OCI-M2 (cell line): ENCODE data around the gene CTBP1.

Experiments
- DNase-seq: peaks from one replicate; lab custom pipeline; 2025; ENCODE audit not compliant: unreplicated experiment; lab: John Stamatoyannopoulos, UW

The CTBP1 gene

DNA sequence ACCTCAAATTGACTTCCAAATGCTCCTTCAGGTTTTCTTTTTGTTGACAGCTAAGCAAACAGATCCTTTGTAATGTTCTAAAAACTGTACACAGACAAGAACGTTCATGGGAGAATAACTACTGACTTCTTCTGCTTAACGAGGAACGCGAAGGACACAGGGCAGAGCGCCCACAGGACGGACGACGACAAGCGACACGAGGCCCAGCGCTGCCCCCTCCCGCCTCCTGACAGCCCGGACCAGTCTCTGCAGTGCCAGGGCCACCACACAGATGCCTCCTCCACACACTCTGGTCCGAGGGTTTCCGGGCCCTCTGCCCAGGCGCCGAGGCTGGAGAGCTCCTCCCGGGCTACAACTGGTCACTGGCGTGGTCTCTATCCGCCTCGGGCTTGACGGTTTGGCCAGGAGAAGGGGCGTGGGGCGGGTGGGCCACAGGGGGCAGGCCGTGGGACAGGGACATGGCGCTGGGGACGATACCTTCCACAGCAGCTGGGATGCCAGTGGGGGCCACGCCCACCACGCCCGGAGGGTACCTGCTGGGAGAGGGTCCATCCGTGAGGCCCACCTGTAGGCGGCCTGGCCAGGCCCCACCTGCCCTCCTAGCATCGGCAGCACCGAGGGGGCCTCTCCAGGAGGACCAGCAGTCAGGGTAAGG is 36.9 kb downstream of the CTBP1 start:
- no peak for DNase-seq

DNA sequence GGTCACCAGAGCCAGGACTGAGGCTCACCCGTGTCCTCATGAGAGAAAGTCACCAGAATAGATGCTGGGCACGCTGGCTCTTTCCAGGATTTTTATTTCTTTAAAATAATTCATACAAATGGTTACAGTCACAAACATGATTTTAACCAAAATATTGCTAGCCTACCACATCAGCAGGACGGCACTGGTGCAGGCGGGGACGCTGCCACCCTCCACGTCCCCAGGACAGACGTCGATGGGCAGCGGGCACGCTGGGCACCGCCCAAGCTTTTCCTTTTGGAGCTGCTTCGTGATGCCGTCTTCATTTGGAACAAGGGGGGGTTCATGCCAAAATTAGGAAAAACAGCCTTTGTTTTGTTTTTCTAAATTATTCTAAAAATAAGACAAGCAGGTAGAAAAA is 37.6 kb downstream of the CTBP1 start:
- DNase-seq = no peak

DNA sequence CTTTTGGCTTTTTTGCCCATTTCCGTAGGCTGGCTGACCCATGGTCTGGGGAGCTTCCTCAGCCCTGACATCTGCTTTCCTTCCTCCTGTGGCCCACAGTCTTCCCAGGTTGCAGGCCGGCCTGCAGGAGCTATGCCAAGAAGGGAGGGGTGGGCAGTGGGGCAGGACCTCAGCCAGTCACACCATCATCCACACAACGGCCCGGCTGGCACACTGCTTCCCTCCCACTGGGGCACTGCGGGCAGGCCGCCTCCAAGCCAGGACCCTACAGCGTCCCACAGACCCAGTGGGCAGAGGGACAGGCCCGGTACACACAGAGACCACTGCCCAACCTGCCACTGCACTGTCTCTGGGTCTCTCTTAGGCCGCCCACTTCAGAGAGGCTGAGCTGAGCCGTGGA is 38.0 kb downstream of the CTBP1 start:
- DNase-seq = no peak

DNA sequence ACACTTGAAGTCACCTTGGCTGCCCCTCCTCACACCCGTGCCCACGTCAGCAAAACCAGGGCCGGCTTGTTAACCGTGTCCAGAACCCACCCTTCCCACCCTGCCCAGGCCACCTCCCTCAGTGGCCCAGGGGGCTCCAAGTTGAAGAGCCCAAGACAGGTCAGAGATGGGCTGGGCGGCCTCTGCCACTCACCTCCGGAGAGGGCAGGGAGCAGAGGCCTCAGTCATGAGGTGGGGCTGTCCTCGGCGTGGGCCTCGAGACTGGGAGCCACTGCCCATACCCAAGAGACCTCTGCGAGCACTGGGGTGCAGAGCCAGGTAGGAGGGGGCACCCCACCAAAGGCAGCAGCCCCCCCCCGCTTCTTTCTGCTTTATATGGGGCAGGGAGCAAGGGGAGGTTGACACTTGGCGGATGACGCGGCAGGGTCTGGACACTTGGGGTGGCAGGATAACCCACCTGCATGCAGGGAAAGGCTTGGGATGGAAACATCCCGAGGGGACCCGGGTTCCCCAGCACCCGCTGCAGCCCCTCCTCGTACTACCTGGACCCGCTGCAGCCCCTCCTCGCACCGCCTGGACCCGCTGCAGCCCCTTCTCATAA is 38.6 kb downstream of the CTBP1 start:
- DNase-seq = no peak

DNA sequence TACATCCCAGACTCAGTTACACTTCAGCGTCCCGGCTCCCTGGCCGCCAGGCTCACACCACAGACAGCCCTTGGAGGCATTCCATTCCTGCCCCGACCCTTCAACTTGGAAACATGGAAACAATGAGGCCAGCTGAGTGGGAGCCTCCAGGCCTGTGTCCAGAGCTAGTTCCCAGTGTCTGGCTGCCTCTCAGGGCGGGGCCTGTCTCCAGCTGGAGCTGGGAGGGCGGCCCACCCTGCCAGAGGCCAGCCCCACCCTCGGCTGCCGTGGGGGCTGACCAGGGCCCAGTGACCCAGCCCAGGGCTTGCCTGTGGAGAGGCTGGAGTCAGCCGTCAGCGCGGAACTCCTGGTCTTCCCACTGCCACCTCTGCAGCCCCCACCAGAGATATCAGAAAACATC is 39.1 kb downstream of the CTBP1 start:
- no peak for DNase-seq

DNA sequence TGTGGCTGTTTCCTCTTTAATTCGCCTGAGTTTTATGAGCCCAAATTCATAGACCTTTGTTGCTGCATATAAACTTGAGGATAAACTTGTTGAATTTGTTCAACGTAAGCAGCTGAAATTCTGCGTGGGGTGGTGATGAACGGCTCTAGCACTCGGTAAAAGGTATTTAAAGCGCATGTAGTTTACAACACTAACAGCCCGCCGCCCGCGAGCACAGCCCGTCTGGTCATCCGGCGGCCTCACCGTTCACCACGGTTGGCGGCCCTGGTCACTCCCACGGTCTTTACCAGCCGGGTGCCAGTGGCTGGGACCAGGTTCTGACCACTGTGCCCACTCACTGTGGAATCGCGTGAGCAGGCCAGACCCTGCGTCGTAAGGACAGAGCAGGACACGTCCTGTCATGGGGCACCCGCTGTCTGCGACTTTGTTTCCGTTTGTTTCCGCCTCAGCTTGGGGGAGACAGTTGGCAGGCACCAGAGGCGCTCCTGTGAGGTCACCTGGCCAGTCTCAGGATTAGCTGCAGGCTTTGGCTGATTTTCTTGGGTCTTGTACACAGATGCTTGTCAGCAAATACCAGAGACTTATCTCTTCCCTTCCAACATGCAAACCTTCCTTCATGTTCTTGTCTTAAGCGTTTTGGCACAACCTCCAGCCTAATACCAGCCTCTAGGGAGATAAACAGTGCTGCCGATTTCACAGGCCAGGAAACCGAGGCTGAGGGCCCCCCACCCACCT is 39.8 kb downstream of the CTBP1 start:
- no peak for DNase-seq

DNA sequence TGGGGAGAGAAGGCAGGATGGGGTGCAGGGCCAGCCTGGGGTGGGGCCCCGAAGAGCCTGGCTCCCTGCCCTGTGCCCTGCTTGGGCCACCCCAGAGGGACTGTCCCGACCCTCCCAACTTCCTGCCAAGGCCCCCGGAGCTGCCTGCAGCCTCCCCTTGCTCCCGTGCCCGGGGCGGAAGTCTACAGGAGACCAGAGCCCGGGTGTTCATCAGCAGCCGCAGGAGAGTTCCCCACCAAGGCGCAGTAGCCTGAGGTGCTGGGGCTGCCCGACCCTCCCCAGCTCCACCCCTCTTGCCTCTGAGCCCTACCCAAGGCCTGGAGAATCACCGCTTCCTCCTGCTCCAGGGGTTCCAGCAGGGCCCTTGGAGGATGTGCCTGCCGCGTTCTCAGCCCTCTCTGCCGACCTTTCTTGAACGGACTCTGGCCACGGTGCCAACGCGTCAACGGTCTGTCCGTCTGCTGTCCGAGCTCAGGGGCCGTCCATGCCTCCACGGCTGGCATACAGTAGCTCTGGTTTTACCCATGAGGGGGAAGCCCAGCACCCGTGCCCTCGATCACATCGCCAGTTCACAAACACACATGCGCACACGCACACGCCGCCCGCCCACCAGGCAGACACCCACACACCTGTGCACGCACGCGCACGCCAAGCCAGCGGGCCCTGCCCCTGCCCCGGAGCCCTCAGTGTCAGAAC is 40.5 kb downstream of the CTBP1 start:
- DNase-seq = no peak

DNA sequence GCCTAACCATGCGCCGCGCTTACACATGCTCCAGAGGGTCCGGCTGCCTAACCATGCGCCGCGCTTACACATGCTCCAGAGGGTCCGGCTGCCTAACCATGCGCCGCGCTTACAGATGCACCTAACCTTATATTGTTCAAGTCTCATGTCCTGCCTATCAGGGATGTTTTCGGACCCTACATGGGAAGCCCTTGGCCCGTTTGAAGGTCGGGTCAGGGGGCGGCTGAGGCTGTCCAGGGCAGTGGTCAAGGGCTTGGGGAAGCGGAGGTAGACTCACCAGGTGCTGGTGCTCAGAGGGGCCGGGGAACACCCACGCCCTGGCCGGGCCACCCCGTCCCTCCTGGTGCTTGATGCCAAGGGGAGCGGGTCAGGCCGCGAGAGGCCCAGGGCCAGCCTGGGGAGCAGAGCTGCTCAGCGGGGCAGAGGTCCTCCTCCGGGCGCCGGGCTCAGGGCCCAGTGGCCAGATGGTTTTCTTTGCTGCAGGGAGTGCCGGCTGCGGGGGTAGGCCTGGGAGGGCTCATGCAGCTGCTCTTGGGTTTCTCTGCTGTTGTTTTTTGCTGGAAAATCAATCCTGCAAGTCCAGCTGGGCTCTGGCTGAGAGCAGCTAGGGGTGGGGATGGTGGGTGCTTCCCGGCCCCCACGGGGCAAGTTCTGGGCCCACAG is 41.2 kb downstream of the CTBP1 start:
- DNase-seq = no peak

DNA sequence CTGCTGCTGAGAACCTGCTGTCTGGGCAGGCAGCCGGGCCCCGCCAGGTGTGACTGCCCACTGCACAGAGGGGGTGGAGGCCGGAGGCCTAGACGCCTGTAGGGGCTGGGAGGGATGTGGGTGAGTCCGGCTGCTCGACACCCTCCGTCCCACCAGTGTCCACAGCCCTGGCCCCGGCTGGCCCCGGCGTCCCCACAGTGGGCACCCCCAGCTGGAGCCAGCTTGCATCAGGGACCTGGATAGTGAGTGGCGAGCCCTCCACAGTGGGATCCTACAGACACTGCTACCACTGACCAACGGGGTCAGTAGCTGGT is 41.8 kb downstream of the CTBP1 start:
- DNase-seq = no peak

DNA sequence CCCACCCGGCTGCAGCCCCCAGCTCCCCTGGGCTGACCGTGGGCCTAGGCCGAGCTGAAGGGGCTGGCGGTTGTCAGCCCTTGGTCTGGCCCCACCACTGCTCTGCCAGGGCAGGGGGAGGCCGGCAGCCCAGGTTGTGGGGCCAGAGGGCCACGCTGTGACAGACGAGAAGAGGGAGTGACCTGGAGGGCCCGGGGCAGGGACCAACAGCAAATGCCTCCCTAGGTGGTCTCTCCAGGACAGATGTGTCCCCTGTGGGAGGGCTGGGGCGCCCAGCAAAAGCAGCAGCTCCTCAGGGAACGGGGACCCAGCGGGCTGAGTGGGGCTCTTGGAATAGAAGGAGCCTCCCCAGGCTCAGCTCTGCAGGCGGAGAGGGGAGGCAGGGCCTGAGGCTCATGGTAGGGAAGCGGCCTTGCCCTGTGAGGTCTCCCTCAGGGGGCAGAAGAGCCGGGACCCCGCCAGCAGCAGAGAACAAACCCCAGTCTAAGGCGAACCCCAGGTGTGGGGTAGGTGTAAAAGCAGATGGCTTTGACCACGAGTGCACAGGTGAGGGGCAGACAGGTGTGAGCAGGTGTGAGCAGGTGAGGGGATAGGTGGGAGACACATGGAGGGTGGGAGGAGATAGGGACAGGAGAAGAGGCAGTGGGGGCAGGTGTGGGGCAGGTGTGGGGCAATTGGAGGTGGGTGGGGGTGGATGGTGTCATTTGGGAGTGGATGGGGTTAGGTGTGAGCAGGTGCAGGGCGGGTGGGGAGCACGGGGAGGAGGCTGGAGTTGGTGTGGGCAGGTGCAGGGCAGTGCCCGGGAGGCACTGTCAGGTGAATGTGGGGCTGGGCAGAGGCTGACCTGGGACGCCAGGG is 42.4 kb downstream of the CTBP1 start:
- DNase-seq = no peak

DNA sequence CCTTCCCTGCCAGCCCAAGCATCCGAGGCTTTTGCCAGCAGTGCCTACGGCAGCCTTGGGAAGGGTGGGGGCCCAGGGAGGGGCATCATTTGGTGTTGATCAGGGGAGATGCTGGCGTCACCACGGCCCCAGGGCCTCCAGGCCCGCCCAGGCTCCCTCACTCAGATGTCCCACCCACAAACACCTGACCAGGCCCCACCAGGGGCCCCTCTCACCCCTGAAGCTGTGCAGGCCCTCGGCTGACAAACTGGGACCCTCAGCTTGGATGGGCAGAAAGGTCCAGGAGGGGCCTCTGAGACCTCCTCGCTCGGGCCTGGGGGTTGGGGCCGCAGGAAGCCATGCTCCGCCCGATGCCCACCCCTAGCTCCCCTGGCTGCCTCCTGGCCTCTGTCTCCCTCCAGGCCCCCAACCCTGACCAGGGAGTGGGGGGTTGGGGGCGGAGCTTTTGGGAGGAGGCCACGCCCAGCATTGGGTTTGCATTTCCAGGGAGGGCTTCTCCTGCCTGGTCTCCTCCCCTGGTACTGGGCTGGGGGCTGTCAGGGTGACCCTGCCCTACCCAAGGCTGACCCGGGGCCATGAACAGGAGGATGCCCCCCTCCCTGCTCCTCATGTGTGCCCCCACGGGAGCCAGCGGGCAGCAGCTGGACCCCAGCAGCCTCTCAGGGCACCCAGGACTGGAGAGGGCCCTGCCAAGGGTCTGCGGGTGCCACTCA is 43.2 kb downstream of the CTBP1 start:
- DNase-seq = no peak

DNA sequence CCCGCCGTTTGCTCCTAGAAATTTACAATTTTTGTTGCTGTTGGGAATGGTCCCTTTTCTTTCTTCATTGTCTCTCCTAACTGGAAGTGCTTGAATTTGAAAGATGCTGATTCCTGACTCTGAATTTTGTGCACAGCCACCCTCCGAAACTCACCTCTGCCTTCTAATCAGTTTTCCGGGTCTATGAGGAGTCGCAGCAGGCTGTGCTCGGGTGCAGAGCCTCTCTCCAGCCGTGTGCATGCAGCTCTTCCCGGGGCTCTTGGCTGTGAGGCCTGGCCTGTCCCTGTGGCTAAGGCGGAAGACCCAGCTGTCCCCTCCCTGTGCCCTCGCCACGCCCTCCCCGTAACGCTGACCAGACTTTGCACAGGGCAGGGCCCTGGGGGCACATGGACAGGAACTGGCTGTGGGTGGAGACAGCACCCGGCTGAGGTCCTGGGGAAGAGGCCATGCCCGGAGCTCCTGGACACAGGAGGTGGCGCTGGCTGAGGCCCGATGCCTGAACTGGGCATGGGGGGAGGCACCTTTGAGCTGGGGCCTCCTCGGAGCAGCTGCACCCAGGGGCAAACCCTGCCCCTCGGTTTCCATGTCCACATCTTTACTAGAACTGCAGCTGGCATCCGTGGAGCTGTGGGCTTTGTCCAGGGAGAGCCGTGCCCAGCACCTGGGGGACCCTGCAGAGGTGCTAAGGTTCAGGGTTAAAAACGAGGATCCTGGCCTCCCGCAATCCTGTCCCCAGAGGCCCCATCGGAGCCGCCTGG is 43.9 kb downstream of the CTBP1 start:
- DNase-seq = no peak

DNA sequence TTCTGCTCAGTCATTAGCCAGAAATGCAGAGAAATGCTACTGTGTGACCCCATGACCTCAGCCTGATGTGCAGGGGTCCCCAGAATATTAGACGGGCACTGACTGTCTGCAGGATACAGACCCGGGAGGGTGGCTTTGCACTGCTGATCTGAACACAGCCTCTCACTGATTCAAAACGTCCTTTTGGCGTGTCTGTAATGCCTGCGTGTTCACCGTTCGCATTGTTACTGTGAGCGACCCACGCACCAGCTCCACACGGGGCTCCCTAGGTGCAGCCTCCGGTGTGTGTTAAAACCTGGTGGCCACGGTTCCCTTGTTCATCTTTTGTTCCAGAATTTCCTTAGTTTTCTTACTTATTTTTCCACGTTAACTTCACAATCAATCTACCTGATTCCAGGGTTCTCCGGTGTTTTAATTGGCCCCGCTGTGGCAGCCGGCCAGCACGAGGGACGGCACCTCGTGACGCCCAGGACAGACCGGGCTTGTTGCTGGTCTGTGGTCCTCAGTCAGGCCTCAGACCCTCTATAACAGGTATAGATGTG is 44.6 kb downstream of the CTBP1 start:
- no peak for DNase-seq

DNA sequence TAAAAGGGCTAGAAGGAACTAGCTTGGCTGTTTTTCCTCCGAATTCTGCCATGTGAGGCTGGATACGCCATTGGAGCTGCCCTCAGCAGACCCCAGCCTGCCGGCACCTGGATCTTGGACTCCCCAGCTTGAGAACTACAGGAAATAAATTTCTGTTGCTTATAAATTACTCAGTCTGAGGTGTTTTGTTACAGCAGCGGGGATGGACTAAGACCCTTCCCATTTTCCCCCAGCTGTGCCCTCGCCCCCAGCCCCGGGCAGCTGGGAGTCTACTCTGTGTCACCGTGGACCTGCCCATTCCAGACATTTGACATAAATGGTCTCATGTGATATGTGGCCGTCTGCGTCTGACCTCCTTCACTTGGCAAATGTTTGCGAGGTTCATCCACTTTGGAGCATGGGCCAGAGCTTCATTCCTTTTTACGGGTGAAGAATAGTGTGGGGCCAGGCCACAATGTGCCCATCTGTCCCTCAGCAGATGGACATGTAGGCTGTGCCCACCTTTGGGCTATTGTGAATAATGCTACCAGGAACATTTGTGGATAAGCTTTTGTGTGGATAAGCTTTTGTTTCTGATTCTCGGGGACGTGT is 45.8 kb downstream of the CTBP1 start:
- no peak for DNase-seq

DNA sequence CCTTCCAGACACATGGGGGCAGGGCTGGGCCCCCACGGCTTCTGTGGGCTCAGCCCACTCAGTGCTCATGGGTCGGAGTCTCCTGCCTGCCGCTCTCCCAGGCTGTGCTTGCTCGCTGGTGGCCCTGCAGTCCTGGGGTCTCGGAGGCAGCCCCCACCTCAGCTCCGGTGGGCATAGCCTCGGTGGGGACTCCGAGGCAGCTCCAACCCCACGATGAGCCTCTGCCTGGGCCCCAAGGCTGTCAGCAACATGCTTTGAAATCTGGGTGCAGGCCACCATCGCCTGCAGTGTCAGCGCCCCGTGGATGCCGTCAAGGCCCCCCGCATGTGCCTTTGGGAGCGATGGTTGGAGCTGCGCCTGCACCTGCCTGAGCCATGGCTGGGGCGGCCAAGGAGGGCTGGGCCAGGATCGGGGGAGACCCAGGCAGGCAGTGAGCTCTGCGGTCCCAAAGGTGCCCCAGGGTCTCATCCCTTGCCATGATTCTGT is 46.4 kb downstream of the CTBP1 start:
- DNase-seq = no peak

DNA sequence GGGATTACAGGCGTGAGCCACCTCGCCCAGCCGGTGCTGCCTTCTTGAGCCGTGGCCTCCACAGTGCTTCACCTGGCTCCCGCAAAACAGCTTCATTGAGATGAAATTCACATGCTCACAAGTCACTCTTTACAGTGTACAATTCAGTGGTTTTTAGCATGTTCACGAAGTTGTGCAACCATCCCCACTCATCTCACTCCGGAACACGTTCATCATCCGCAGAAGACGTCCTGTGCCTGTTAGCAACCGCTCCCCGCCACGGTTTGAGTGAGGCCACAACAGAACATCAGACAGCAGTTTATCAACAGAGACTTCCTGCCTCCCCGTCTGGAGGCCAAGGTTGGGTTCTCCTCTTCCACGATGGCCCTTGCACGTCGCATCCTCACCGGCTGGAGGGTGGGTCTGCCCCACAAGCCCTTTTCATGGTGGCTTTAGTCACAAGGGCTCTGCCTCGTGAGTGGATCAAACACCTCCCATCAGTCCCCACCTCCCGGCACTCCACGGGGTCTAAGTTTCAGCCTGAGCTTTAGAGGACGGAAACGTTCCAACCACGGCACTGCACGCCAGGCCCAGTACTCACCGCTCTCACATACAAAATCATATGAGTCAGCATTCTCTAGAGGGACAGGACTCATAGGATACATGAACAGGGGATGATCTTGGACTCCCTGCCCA is 46.9 kb downstream of the CTBP1 start:
- DNase-seq = no peak

DNA sequence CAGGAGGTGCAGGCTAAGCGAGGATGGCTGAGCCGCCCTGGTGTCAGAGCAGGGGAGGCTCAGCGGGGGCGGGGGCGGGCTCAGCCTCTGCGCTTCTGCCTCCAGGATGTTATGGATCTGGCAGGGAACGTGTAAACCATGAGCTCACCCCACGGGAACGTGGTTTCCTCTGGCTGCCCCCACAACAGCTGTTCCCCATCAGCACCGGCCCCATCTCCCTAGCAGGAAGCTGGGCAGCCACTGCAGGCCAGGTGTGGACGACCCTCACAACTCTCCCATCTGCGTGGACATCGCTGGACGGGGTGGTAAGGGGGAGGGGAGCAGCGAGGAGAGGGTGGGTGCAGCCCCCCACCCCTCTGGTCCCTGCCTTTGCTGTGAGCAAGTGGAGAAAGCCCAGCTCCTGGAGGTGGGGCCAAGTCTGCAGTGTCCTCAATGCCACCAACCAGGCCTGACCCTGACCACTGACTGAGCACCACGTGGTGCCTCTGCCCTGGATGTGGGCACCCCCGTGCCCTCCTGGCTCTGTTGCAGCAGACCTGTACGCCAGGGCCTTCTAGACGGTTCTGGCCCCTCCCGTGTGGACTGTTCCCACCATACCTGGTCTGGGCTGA is 48.4 kb downstream of the CTBP1 start:
- DNase-seq = no peak
